Stomach (tissue), 9 donors: ENCODE results near the gene BSPRY. TPM values are rescaled to one million over a fixed set of nuclear protein-coding genes. Genes with fewer than 3 reads are reported as not detected.

ENCODE experiments used
- DNase-seq, 2 donors: peaks; one replicate each; pipeline versions ENCODE4 v3.0.0 to v3.0.0-alpha.2; 2013 to 2019
- H3K27ac ChIP-seq, 5 donors: fragments of 200-600 bp in 4 of 5; sonication (generic) in 4 of 5; one replicate each; pipeline ENCODE4 v1.5.1; 2013 to 2019; ENCODE audit warnings: mild to moderate bottlenecking in 1 of 5, moderate library complexity in 1 of 5
- H3K27me3 ChIP-seq, 3 donors: fragments of 200-600 bp; sonication (generic); one replicate each; pipeline ENCODE4 v1.5.1; 2017 to 2019; ENCODE audit warnings: mixed run types in 1 of 3
- H3K36me3 ChIP-seq, 4 donors: fragments of 200-600 bp; sonication (generic); 1 replicate in 3 of 4; 2 replicates in 1 of 4; pipeline ENCODE4 v1.5.1; 2016 to 2019
- H3K4me1 ChIP-seq, 4 donors: fragments of 200-600 bp; sonication (generic); one replicate each; pipeline ENCODE4 v1.5.1; 2016 to 2019
- H3K4me3 ChIP-seq, 4 donors: fragments of 200-600 bp; sonication (generic) in 3 of 4; one replicate each; pipeline ENCODE4 v1.5.1; 2016 to 2019; ENCODE audit warnings: mild to moderate bottlenecking in 1 of 4
- H3K9me3 ChIP-seq, 4 donors: fragments of 200-600 bp; sonication (generic); one replicate each; pipeline ENCODE4 v1.5.1; 2016 to 2019
- EP300 ChIP-seq: sonication (generic); formaldehyde crosslinking; IDR thresholded peaks from one replicate; pipeline ENCODE4 v1.6.1; 2017; ENCODE audit warnings: antibody characterized with exemption
- POLR2A ChIP-seq, 4 donors: fragments of 450-650 bp; IDR thresholded peaks; one replicate each; pipeline ENCODE4 v1.6.1; 2016; ENCODE audit warnings: antibody characterized with exemption in 4 of 4, control low read depth in 2 of 4, mild to moderate bottlenecking in 1 of 4, moderate library complexity in 1 of 4
- POLR2AphosphoS5 ChIP-seq, 3 donors: sonication (generic); formaldehyde crosslinking; IDR thresholded peaks; one replicate each; pipeline ENCODE4 v1.6.1; 2016; ENCODE audit warnings: antibody characterized with exemption in 3 of 3
- WGBS, 5 donors: extraction: QIAGEN DNeasy Blood & Tissue Kit in 3 of 5; methylation state at CpG; one replicate each; pipeline versions ENCODE4 v1.1.5 to v1.1.7; 2013 to 2018; 5-methylcytosine and 5-hydroxymethylcytosine counted together
- intact Hi-C: fragments of 100-400 bp; cut with DNase I; formaldehyde crosslinking; loops from one replicate; pipeline ENCODE4 v1.15.1; 2023; ENCODE audit warnings: low total_unique reads
- polyA plus RNA-seq, 3 donors: library from polyadenylated mRNA; stranded (reverse); fragments of 200-250 nt; gene quantifications; one replicate each; pipeline ENCODE4 v1.2.3, GENCODE V29; 2013
- total RNA-seq, 5 donors: library from RNA; depleted of rRNA; stranded (reverse); fragments of >200 nt; gene quantifications; one replicate each; pipeline versions ENCODE4 v1.1.0 to v1.2.3, GENCODE V29; 2014 to 2016
- TF ChIP-seq, protein P1 (sequence below), 7 experiments: fragments of 450-650 bp in 4 of 7; fragments of 200-600 bp in 3 of 7; sonication (generic) in 3 of 7; IDR thresholded peaks; one replicate each; pipeline ENCODE4 v1.5.1; 2016 to 2019; ENCODE audit warnings: antibody characterized with exemption in 7 of 7, control low read depth in 2 of 7, mild to moderate bottlenecking in 1 of 7
- donor health status: healthy with polysubstance abuse.
- donor health status: Bipolar disorder and iron deficiency.
- donor health status: healthy.

Gene BSPRY
- total and polyA plus RNA-seq, 8 donors = 2.2 to 60.3 (median 20.0) TPM

DNA sequence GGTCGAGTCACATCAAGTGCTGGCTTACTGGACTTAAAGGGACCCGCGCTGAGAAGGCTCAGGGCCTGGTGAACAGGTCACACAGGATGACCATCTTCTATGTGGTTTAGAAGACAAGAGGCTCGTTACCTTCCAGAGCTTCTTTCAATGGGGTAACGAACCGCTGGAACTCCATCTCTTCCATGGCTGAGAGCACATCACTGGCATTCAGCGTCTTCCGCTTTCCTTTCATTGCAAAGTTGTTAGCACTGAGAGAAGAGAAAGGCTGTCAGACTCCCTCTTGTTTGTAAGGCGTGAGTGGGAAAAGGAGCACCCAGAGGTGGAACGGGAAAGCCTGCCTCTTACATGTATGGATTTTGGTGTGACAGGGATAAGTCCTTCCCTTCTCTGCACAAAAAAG, 60.1 kb downstream of the BSPRY start:
- TF ChIP-seq POLR2AphosphoS5 (IDR thresholded peaks at IDR 0.05) = no peak
- TF ChIP-seq, protein P1, sequence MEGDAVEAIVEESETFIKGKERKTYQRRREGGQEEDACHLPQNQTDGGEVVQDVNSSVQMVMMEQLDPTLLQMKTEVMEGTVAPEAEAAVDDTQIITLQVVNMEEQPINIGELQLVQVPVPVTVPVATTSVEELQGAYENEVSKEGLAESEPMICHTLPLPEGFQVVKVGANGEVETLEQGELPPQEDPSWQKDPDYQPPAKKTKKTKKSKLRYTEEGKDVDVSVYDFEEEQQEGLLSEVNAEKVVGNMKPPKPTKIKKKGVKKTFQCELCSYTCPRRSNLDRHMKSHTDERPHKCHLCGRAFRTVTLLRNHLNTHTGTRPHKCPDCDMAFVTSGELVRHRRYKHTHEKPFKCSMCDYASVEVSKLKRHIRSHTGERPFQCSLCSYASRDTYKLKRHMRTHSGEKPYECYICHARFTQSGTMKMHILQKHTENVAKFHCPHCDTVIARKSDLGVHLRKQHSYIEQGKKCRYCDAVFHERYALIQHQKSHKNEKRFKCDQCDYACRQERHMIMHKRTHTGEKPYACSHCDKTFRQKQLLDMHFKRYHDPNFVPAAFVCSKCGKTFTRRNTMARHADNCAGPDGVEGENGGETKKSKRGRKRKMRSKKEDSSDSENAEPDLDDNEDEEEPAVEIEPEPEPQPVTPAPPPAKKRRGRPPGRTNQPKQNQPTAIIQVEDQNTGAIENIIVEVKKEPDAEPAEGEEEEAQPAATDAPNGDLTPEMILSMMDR (IDR thresholded peaks at IDR 0.05) = no peak
- no peak for TF ChIP-seq EP300
- no peak for TF ChIP-seq POLR2A (IDR thresholded peaks at IDR 0.05)
- H3K9me3 ChIP-seq = no peaks in the 10 kb centered on the region
- peak overlapping the region; percentile 78 to 98 (median 88) for H3K4me3 ChIP-seq
- peaks cover 9 to 21% (median 19%) of the 10 kb centered on the region in 4 donors for H3K36me3 ChIP-seq
- DNase-seq = no peak
- H3K4me1 ChIP-seq = peaks cover 6 to 44% (median 31%) of the 10 kb centered on the region in 4 donors
- intact Hi-C loops = no loop called here
- 24 to 39% (median 29%) methylated on average over 10 of the region's 10 CpGs for WGBS, 5 donors
- H3K27ac ChIP-seq = peak overlapping the region in 4 of 5 donors; percentile 95 to 99 (median 98)
- H3K27me3 ChIP-seq = no peaks in the 10 kb centered on the region

- peak overlapping the region; percentile 78 to 98 (median 88) for H3K4me3 ChIP-seq
- no peaks in the 10 kb centered on the region for H3K9me3 ChIP-seq
- TF ChIP-seq EP300 (no peak), POLR2A (IDR thresholded peaks at IDR 0.05) (no peak), POLR2AphosphoS5 (IDR thresholded peaks at IDR 0.05) (no peak)
- TF ChIP-seq, protein P1 (IDR thresholded peaks at IDR 0.05) = no peak
- H3K4me1 ChIP-seq = peaks cover 6 to 44% (median 31%) of the 10 kb centered on the region in 4 donors
- peak overlapping the region; percentile 95 to 99 (median 98) for H3K27ac ChIP-seq
- intact Hi-C loops = no loop called here
- WGBS, 5 donors = 0 to 2% (median 0%) methylated on average over 13 to 20 of the region's 20 CpGs
- peaks cover 9 to 21% (median 19%) of the 10 kb centered on the region in 4 donors for H3K36me3 ChIP-seq
- peak in 1 of 2 donors; percentile 29 for DNase-seq
- no peaks in the 10 kb centered on the region for H3K27me3 ChIP-seq
Observed at GRCh38 chr9:113409883-113410206, 60.5 kb downstream of the BSPRY start.

DNA sequence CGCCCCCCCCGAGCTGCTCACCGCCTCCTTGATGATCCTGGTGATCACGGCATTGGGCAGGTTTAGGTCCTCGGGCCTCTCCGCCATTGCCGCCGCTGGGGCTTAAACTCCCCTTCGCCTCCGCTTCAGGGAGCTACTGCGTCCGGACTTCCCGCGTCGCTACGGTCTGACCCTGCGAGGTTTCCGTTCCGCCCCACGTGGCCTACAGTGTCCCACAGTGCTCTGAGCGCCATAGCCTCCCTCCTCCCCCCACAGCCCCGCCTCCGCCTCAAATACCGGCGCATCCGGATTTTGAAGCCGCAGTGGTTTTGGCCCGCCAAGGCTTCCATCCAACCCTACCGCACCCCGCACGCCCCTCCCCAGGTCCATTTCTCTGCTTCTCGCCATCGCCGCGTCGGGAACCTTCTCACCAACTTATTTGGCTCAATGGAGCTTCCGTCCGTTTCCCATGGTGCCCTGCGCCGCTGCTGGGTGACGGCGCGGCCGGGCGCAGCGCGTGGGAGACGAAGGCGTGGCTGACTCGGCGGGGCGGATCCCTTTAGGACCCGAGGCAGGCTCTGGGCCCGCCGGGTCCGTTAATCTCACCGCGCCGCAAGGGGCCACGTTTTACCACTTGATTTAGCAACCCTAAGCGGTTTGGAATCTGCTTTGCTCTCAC, 61.0 kb downstream of the BSPRY start, which contains the start of the genes C9orf43 and POLE3:
C9orf43 (plus strand) TSS at position 541 of the 658 bp plus-strand sequence. CDS start 2,747 bp downstream, outside the sequence.
POLE3 (minus strand) TSS at position 469 of the 658 bp plus-strand sequence; CDS start at position 87, 382 bp downstream.
- 0% methylated on average over 31 to 61 of the region's 61 CpGs for WGBS, 5 donors
- Histone ChIP-seq H3K4me1 (peaks cover 6 to 44% (median 31%) of the 10 kb centered on the region in 4 donors), H3K9me3 (no peaks in the 10 kb centered on the region), H3K27ac (peak within 1 kb of the TSS; percentile 95 to 99 (median 98)), H3K27me3 (no peaks in the 10 kb centered on the region), H3K4me3 (peak within 1 kb of the TSS; percentile 78 to 98 (median 88)), H3K36me3 (peaks cover 9 to 21% (median 19%) of the 10 kb centered on the region in 4 donors)
- peak; percentile 95 to 99 for DNase-seq
- intact Hi-C loops = no loop called here
- TF ChIP-seq, protein P1 (IDR thresholded peaks at IDR 0.05) = peak in 1 of 7 experiments; percentile 36
- no peak for TF ChIP-seq EP300
- TF ChIP-seq POLR2AphosphoS5 (IDR thresholded peaks at IDR 0.05) = peak; percentile 78 to 94 (median 84)
- peak in 1 of 4 donors; percentile 31 for TF ChIP-seq POLR2A (IDR thresholded peaks at IDR 0.05)

DNA sequence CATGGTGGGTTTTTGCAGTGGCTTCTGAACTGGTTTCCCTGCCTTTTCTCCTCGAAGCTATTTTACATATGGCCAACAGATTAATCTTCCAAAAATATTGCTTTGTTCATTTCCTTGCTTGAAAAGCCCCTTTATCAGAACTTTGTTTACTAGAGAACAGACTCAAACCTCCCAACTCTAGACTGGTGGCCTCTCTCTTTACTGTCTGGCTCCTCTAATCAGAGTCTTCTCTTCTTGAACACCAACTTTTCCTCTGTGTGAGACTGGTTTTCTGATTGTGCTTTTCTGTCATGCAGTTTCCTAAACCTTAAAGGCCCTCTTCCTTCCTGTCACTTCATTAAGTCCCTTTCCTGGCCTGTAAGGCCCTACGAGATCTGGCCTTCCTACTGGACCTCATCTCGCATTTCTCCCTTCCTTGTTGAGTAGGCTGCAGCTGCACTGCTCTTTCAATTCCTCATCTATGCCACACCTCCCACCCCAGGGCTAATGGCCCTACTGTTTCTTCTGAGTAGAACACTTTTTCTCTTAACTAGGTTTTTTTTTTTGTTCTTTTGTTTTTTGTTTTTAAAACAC, 66.9 kb downstream of the BSPRY start:
- Histone ChIP-seq H3K27me3 (no peaks in the 10 kb centered on the region), H3K36me3 (no peaks in the 10 kb centered on the region), H3K27ac (no peak overlapping the region), H3K4me1 (peaks cover 0 to 6% (median 5%) of the 10 kb centered on the region in 4 donors), H3K4me3 (no peak overlapping the region), H3K9me3 (no peaks in the 10 kb centered on the region)
- DNase-seq = peak in 1 of 2 donors; percentile 44
- 61 to 69% (median 66%) methylated on average over 3 of the region's 3 CpGs for WGBS, 5 donors
- TF ChIP-seq EP300 (no peak), POLR2A (IDR thresholded peaks at IDR 0.05) (no peak), POLR2AphosphoS5 (IDR thresholded peaks at IDR 0.05) (no peak)
- TF ChIP-seq, protein P1 (IDR thresholded peaks at IDR 0.05) = no peak
- intact Hi-C loops = no loop called here
